ENCODE measurements around the gene DUOXA2.
A peak's percentile ranks its signal among the peaks of the same experiment; 100 is the strongest.

DUOXA2 gene

DNA sequence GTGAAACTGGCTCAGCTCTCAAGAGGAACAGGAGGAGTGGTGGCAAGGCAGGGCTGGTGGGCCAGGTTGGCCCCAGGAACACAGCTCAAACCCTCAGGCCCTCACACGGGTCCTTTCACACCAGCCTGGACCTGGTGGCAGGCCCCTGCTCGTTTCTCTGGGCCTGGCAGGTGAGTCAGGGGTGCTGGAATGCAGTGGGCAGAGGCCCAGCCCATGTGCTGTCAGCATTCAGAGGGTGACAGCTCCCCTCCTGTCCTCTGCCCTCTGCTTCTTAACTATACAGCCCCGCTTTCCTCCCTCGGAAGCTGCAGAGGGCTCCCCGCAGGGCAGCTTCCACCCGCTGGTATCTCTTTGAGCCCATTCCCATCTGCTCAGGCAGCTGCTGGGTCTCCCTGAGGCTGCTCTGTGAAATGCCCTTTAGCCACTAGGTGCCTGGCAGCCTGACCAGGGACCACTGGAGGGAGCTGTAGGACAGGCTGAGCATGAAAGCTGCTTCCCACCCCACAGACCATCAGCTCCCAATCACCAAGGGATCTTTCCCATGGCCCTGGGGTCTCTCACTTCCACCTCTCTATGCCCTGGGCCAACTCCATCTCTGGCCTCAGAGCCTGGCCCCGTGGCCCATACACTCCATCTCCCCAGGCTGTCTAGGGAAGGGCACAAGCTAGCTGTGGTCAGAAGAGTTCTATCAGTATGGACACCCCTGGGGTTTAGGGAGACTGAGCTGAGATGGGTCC, 48.8 kb downstream of the DUOXA2 start:
- peak; percentile 98 for DNase-seq (ENCODE audit: low spot score)

DNA sequence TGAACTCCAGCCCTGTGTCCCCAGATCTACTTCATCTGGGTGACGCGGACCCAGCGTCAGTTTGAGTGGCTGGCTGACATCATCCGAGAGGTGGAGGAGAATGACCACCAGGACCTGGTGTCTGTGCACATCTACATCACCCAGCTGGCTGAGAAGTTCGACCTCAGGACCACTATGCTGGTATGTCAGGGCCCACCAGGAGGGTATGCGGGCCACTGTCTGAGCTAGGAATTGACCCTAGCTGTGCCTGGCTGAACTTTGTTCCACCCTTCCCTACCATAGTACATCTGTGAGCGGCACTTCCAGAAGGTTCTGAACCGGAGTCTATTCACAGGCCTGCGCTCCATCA, 49.4 kb downstream of the DUOXA2 start:
- no peak for DNase-seq (ENCODE audit: low spot score)

- no peak for DNase-seq (ENCODE audit: low spot score)
These were observed 50.8 kb downstream of the DUOXA2 start for GRCh38 chr15:45164914-45165313.

DNA sequence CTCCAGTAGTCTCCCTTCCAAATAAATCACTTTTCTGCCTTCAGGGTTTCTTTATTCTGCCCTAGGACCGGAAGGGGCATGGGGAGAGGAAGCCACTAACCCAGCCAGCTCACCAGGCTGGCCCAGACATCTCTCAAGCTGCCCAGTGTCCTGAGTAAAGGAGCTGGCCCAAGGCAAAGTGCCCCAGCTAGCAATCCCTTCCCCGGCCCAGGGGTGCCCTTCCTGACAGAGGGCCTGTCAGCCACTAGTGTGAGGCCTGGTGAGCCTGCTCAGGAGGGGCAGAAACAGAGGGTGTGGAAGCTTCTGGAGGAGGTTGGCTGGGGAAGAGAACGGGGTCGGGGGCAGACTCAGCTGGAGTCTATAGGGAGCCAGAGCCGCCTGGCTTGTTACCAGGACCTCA, 51.4 kb downstream of the DUOXA2 start:
- DNase-seq (ENCODE audit: low spot score): no peak

DNA sequence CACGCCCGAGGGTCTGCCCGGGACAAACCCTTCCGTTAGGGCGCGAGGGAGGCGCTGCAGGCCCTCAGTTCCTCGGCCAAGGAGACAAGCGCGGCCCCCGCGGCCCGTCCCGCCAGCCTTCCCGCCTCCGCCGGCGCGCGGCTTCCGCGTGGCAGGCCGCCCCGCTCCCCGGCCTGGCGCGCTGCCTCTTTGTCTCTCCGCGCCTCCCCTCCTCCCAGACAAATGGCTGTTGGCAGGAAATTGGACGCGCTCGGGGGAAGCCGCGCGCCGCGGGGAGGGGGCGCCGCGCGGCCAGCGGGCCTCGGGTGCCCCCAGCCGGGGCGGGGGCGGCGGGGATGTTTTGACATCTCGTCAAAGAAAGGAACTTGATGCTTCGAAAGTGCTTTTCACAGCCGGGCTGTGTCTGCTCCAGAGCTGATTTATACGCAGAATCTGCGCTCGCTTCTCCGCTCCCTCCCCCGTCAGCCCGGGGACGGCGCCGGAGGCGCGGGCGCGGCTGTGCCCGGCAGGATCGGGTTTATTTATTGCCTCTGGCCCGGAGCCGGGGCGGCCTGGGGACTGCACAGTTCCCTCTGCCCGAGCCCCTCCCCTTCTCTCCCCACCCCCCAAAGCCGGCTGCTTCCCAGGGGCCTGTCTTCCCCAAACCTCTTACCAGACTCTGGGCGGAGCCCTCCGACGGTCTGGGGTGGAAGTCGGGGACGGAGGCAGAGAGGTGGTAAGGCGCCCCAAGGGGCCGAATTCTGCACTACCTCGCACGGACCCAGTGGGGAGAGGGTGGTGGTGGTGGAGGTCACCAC, 52.9 kb downstream of the DUOXA2 start:
- peak; percentile 87 for DNase-seq (ENCODE audit: low spot score)

DNA sequence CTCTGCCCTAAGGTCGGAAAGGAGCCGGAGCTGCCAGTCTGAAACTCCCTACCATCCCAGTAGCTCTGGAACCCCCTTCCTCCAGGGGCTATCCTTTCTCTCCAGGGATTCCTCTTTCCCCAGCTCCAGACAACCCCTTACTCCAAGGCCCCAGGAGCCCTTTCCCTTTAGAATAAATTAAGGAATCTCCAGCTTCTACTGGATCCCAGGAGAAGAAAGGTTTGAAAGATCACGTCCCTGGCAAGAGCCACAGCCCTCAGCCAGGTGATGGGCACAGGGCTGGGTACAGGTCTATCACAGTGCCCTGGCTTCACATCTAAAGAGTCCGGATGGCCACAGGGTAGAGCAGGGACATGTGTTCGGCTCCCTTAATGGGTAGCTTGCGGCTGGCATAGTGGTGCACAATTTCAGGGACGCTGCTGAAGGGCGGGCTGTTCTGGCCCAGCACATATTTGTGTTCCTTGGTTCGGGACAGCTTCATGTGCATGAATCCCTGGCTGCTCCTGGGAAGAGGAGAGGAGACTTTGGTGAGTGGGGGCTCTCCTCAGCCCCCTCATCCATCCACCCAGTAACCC, 53.6 kb downstream of the DUOXA2 start:
- no peak for DNase-seq (ENCODE audit: low spot score)

Data from HuH-7 (cell line).